CD4-positive, alpha-beta T cell treated with Interleukin-1 beta for 1 hour (primary cell): ENCODE measurements around the gene RELL1.

Experiments used
- DNase-seq, 2 donors: peaks; one replicate each; pipeline ENCODE4 v3.0.0-alpha.2; 2020 to 2022

RELL1 gene

DNA sequence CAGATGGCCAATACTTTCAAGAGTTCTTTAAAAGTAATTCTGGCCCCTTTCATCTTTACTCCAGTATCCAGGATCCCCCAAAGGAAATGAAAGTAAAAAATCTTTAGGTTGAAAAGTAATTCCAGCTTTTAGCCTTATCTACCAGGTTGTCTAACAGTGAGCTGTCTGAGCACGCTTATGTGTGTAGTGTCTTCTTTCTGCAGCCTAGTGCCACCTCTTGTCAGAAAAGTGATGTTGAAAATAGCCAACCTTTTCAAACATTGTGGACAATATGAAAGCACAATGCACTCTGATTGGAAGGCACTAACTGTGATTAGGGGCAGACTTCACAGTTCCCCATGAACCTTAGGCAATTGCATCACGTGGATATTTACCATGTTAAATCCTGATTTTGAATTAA is 92.1 kb downstream of the RELL1 start:
- no peak for DNase-seq

DNA sequence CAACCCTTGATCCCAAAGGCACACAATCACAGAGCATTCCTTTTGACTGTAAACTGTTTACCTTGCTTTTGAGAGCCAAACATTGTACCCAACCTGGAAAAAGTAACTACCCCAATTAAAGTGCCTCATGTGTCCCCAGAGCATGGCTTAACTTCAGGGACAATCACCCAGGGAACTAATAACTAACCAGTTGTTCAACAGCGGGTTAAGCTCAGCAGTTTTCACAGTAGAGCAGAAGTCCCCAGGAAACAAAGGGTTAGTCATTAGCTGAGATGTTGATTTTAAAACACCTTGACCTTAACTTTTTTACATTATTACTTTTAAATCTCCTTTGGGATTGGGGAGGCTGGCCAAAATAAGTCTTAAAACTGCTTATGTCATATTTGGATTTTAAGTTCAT is 94.8 kb downstream of the RELL1 start:
- no peak for DNase-seq

DNA sequence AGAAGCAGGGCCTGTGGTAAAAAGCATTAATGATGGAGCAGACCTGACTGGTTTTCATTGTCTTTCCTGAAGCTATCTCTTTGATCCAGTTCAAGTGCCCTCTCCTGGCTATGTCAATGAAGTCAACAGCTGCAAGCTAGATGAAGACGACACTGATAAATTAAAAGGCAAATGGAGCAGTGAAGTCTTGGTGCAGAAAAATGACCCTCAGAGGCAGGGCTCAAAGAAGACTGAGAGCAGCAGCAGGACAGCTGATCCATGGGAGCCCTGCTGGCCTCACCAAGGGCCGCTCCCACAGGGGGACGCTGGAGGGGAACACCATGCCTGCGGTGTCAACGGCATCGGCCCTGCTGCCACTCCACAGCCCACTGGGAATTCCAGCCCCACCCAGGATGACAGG is 96.2 kb downstream of the RELL1 start:
- DNase-seq, result no peak

GRCh38 chr4:37588150-37588549 is 98.0 kb downstream of the RELL1 start:
- DNase-seq, result no peak

DNA sequence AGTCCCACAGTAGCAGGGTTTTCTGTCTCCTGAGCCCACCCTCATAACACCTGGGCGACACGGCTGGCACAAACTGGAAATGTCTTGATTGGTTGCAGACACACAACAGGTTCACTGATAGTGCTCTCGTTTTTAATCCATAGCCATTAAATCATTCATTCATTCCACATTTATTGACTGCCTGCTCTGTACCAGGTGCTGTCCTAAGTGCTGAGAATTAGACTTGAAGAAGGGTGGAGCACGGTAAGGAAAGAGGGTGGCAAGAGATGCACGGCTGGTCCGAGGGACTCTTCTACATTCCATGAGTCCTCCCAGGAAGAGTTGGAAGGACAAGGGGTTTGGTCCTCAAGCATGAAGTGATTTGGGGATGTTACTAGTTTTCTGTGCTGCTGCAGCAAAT is 100.0 kb downstream of the RELL1 start:
- no peak for DNase-seq

- DNase-seq, result no peak
These were observed 101.6 kb downstream of the RELL1 start for GRCh38 chr4:37584493-37585060.

DNA sequence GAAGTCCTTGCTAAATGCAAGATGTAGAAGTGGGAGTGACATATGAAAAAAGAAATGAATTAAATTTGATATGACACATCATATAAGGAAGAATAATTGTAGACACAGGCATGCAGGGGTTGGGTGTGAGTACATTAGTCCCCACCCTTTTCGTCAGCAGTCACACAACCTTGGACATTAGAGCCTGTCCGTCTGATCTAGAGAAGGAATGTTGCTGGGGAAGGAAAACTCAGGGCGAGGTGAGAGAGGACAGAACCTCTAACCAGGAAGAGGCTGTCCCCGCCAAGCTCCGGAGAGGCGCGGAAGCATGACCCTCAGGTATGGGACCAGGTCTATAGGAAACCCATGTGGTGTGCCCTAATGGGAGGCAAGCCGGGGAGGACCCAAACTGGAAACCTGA is 102.1 kb downstream of the RELL1 start:
- DNase-seq, result no peak

DNA sequence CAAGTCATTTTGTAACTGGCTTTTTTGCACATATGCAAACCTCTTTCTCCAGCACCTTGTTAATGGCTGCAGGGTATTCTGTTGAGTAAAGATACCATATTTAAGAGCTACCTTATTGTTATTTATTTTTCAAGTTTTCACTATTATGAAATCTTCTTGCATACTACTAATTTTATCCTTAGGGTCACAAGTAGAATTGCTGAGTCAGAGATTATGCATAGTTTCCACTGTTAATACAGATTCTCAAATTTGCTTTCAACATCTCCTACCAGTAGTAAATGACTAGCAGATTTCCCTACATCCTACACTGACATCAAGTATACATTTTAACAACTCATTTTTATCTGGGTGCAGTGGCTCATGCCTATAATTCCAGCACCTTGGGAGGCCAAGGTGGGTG is 112.6 kb downstream of the RELL1 start:
- no peak for DNase-seq

GRCh38 chr4:37568489-37568888 is 117.7 kb downstream of the RELL1 start:
- DNase-seq, result no peak

- no peak for DNase-seq
These were observed 118.3 kb downstream of the RELL1 start for GRCh38 chr4:37567836-37568235.

GRCh38 chr4:37562592-37562991 is 123.6 kb downstream of the RELL1 start:
- no peak for DNase-seq

DNA sequence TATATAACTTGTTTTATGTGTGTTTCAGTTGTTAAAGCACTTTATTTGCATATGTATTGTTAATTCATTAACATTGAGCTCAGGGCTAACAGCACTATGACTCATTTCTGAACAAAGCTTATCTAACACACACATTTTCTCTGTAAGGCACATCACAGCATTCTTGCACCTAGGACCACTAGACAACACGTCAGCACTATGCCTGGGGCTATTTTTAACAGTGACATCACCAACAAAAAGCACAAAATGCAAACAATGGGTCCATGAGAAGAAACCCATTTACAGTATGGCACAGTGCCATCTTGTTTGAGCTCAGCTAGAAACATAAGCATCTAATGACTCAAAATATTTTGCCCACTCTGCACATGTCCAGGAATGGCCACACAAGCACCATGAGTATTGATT is 124.4 kb downstream of the RELL1 start:
- DNase-seq, result no peak

- no peak for DNase-seq
These were observed 124.9 kb downstream of the RELL1 start for GRCh38 chr4:37561196-37561802.
